ENCODE data around the gene MCHR2. TPM values are rescaled to one million over a fixed set of nuclear protein-coding genes. Genes with fewer than 3 reads are reported as not detected.

Gene MCHR2
- polyA plus RNA-seq, 1 donor = 0.04 TPM

- WGBS (ENCODE audit: insufficient coverage, low lambda C conversion rate) = 33% methylated on average over 3 of the region's 4 CpGs
- peak; percentile 17 to 43 for DNase-seq
These were observed 88.6 kb downstream of the MCHR2 start for GRCh38 chr6:99905209-99906106.

DNA sequence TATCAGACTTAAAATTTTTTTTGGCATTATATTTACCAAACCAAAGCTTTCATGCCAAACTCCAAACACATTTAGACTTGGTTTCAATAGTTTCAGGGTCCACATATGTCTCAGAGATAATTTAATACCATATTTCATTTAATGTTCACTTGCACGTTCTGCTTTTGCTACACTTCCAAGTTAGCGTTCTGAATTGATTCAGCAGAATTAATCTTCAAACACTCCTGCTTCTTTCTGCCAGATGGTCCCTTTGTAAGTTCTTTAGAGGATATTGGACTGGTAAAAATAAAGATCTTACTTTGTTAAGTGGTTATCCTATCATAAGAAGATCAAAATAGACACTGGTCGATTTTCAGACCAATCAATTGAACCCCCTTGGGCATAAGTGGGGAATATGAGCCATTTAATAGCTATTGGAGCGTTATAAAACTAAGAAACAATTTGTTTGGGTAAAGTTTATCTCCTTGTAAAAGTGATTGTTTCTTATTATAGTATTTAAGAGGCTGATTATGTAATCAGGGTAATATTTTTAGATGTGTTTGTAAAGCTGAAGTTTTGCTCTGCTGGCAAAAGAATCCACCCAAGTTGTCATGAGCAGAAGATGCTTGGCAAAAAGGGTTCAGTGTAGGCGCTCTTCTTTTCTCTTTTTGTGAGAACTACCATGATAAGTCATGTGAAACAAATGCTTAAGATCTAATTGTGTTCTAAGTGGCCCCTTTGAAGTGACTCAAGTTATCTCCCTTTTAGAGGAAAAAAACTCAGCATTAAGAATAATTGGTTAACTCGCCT lies 92.2 kb downstream of the MCHR2 start:
- WGBS (ENCODE audit: insufficient coverage, low lambda C conversion rate) = 40% methylated on average over 1 of the region's 6 CpGs
- Histone ChIP-seq H3K27me3 (ENCODE audit: control insufficient read depth, insufficient read depth, low read length) (no peaks in the 10 kb centered on the region), H3K4me1 (ENCODE audit: control insufficient read depth, insufficient read depth, low read length) (peaks cover 2% of the 10 kb centered on the region), H3K27ac (ENCODE audit: low read length) (no peak overlapping the region), H3K4me3 (ENCODE audit: low read length) (no peak overlapping the region), H3K9me3 (ENCODE audit: control insufficient read depth, low read depth, low read length) (no peaks in the 10 kb centered on the region), H3K36me3 (ENCODE audit: control insufficient read depth, insufficient read depth, low read length) (no peaks in the 10 kb centered on the region)
- no peak for DNase-seq

More at GRCh38 chr6:99905209-99906106, 88.6 kb downstream of the MCHR2 start:
- Histone ChIP-seq H3K27me3 (ENCODE audit: control insufficient read depth, insufficient read depth, low read length) (no peaks in the 10 kb centered on the region), H3K9me3 (ENCODE audit: control insufficient read depth, low read depth, low read length) (no peaks in the 10 kb centered on the region), H3K4me3 (ENCODE audit: low read length) (no peak overlapping the region), H3K27ac (ENCODE audit: low read length) (no peak overlapping the region), H3K4me1 (ENCODE audit: control insufficient read depth, insufficient read depth, low read length) (peaks cover 2% of the 10 kb centered on the region), H3K36me3 (ENCODE audit: control insufficient read depth, insufficient read depth, low read length) (no peaks in the 10 kb centered on the region)

DNA sequence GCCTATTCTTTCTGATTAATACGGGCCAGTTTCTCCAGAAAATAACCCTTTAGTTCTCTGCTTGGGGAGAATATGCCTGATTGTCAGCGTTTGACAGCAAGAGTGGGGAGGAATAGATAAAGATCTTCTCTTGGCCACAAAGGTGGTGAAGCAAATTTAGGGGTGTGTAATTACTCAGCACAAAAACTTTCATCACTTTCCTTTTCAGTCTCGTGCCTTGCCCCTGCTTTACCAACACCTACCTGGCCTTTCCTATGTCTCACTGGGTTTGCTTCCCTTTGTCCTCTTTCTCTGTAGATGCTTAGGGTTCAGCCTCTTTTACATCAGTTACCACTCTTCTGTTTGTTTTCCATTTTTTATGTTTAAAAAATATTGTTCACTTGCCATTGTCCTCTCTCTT lies 99.2 kb downstream of the MCHR2 start:
- DNase-seq = no peak
- Histone ChIP-seq H3K4me3 (ENCODE audit: low read length) (no peak overlapping the region), H3K27me3 (ENCODE audit: control insufficient read depth, insufficient read depth, low read length) (no peaks in the 10 kb centered on the region), H3K27ac (ENCODE audit: low read length) (no peak overlapping the region), H3K4me1 (ENCODE audit: control insufficient read depth, insufficient read depth, low read length) (no peaks in the 10 kb centered on the region), H3K36me3 (ENCODE audit: control insufficient read depth, insufficient read depth, low read length) (no peaks in the 10 kb centered on the region), H3K9me3 (ENCODE audit: control insufficient read depth, low read depth, low read length) (no peaks in the 10 kb centered on the region)
- 78% methylated on average over 2 of the region's 3 CpGs for WGBS (ENCODE audit: insufficient coverage, low lambda C conversion rate)

DNA sequence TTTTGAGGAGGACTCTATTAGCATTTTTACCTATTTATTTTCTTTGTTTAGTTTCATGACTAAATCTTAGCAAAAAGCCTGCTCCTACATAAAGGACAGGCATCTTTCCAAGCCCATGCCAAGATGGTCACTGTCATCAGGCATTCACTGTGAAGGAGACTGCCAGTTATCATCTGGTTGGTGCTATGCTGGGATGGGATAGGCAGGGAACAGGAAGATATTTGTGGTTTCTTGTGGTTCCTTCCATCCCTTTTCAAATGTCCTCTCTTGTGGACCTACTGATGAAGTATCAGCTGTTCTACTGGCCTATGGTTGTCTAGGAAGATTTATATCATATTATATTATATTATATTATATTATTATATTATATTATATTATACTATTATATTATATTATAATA lies 107.0 kb downstream of the MCHR2 start:
- H3K27me3 ChIP-seq (ENCODE audit: control insufficient read depth, insufficient read depth, low read length) = no peaks in the 10 kb centered on the region
- H3K27ac ChIP-seq (ENCODE audit: low read length) = no peak overlapping the region
- H3K4me1 ChIP-seq (ENCODE audit: control insufficient read depth, insufficient read depth, low read length) = no peaks in the 10 kb centered on the region
- H3K36me3 ChIP-seq (ENCODE audit: control insufficient read depth, insufficient read depth, low read length) = no peaks in the 10 kb centered on the region
- no peaks in the 10 kb centered on the region for H3K9me3 ChIP-seq (ENCODE audit: control insufficient read depth, low read depth, low read length)
- no peak overlapping the region for H3K4me3 ChIP-seq (ENCODE audit: low read length)
- DNase-seq = no peak

- WGBS (ENCODE audit: insufficient coverage, low lambda C conversion rate) = 82% methylated on average over 2 of the region's 3 CpGs
- no peaks in the 10 kb centered on the region for H3K27me3 ChIP-seq (ENCODE audit: control insufficient read depth, insufficient read depth, low read length)
- no peak overlapping the region for H3K4me3 ChIP-seq (ENCODE audit: low read length)
- no peaks in the 10 kb centered on the region for H3K4me1 ChIP-seq (ENCODE audit: control insufficient read depth, insufficient read depth, low read length)
- H3K36me3 ChIP-seq (ENCODE audit: control insufficient read depth, insufficient read depth, low read length) = no peaks in the 10 kb centered on the region
- no peak overlapping the region for H3K27ac ChIP-seq (ENCODE audit: low read length)
- DNase-seq = no peak
- H3K9me3 ChIP-seq (ENCODE audit: control insufficient read depth, low read depth, low read length) = no peaks in the 10 kb centered on the region
These were observed 109.0 kb downstream of the MCHR2 start for GRCh38 chr6:99885051-99885450.

- H3K4me1 ChIP-seq (ENCODE audit: control insufficient read depth, insufficient read depth, low read length) = no peaks in the 10 kb centered on the region
- no peak overlapping the region for H3K4me3 ChIP-seq (ENCODE audit: low read length)
- 78% methylated on average over 2 of the region's 4 CpGs for WGBS (ENCODE audit: insufficient coverage, low lambda C conversion rate)
- H3K36me3 ChIP-seq (ENCODE audit: control insufficient read depth, insufficient read depth, low read length) = no peaks in the 10 kb centered on the region
- H3K9me3 ChIP-seq (ENCODE audit: control insufficient read depth, low read depth, low read length) = no peaks in the 10 kb centered on the region
- no peaks in the 10 kb centered on the region for H3K27me3 ChIP-seq (ENCODE audit: control insufficient read depth, insufficient read depth, low read length)
- no peak overlapping the region for H3K27ac ChIP-seq (ENCODE audit: low read length)
- no peak for DNase-seq
These were observed 111.8 kb downstream of the MCHR2 start for GRCh38 chr6:99882128-99882702.

DNA sequence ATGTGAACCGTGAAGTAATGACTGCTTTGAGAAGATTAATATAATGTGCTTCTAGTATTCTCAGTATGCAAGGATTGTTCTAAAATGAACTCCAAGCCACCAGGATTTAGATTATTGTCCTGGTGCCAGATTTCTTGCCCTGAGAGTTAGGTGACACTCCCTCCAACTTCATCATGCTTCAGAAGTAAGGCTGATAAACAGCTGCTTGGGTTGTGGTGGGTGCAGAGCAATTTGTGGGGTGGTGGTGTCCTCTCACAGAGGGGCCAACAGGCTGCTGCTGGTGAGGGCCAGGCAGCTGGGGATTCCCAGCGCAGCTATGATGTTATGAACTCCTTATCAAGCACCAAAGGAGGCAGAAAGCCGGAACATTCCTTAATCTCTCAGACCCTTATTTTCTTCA lies 114.6 kb downstream of the MCHR2 start:
- DNase-seq = no peak
- no CpG with 5 or more reads among the region's 3 CpGs for WGBS (ENCODE audit: insufficient coverage, low lambda C conversion rate)
- H3K27ac ChIP-seq (ENCODE audit: low read length) = no peak overlapping the region
- H3K4me1 ChIP-seq (ENCODE audit: control insufficient read depth, insufficient read depth, low read length) = no peaks in the 10 kb centered on the region
- no peaks in the 10 kb centered on the region for H3K9me3 ChIP-seq (ENCODE audit: control insufficient read depth, low read depth, low read length)
- no peaks in the 10 kb centered on the region for H3K36me3 ChIP-seq (ENCODE audit: control insufficient read depth, insufficient read depth, low read length)
- H3K4me3 ChIP-seq (ENCODE audit: low read length) = no peak overlapping the region
- no peaks in the 10 kb centered on the region for H3K27me3 ChIP-seq (ENCODE audit: control insufficient read depth, insufficient read depth, low read length)

- H3K36me3 ChIP-seq (ENCODE audit: control insufficient read depth, insufficient read depth, low read length) = no peaks in the 10 kb centered on the region
- no peak overlapping the region for H3K27ac ChIP-seq (ENCODE audit: low read length)
- no peak for DNase-seq
- no CpG with 5 or more reads among the region's 4 CpGs for WGBS (ENCODE audit: insufficient coverage, low lambda C conversion rate)
- H3K4me3 ChIP-seq (ENCODE audit: low read length) = no peak overlapping the region
- H3K9me3 ChIP-seq (ENCODE audit: control insufficient read depth, low read depth, low read length) = no peaks in the 10 kb centered on the region
- H3K4me1 ChIP-seq (ENCODE audit: control insufficient read depth, insufficient read depth, low read length) = no peaks in the 10 kb centered on the region
- no peaks in the 10 kb centered on the region for H3K27me3 ChIP-seq (ENCODE audit: control insufficient read depth, insufficient read depth, low read length)
These were observed 119.0 kb downstream of the MCHR2 start for GRCh38 chr6:99875068-99875467.

GRCh38 chr6:99873084-99873483 lies 120.9 kb downstream of the MCHR2 start:
- Histone ChIP-seq H3K36me3 (ENCODE audit: control insufficient read depth, insufficient read depth, low read length) (no peaks in the 10 kb centered on the region), H3K4me3 (ENCODE audit: low read length) (no peak overlapping the region), H3K4me1 (ENCODE audit: control insufficient read depth, insufficient read depth, low read length) (no peaks in the 10 kb centered on the region), H3K9me3 (ENCODE audit: control insufficient read depth, low read depth, low read length) (no peaks in the 10 kb centered on the region), H3K27ac (ENCODE audit: low read length) (no peak overlapping the region), H3K27me3 (ENCODE audit: control insufficient read depth, insufficient read depth, low read length) (peaks cover 12% of the 10 kb centered on the region)
- 90% methylated on average over 2 of the region's 2 CpGs for WGBS (ENCODE audit: insufficient coverage, low lambda C conversion rate)
- no peak for DNase-seq

DNA sequence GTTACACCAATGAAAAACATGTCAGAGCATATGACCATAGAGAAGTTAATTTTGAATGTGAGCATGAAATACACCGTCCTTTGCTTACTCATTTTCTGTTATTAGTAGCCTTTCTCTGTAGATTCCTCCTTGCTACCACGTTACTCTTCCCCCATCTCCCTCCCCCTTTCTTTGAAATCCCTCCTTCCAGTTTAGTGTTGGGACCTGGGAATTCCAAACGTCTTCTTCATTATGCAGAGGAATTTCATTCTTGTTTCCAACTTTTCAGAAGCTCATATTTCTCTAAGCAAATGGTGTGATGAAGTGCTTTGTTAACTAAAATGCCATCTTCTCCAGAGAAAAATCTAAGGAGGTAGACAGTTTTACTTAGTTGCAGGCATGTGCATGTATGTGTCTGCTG lies 122.4 kb downstream of the MCHR2 start:
- Histone ChIP-seq H3K27me3 (ENCODE audit: control insufficient read depth, insufficient read depth, low read length) (peaks cover 12% of the 10 kb centered on the region), H3K4me1 (ENCODE audit: control insufficient read depth, insufficient read depth, low read length) (no peaks in the 10 kb centered on the region), H3K4me3 (ENCODE audit: low read length) (no peak overlapping the region), H3K27ac (ENCODE audit: low read length) (no peak overlapping the region), H3K36me3 (ENCODE audit: control insufficient read depth, insufficient read depth, low read length) (no peaks in the 10 kb centered on the region), H3K9me3 (ENCODE audit: control insufficient read depth, low read depth, low read length) (no peaks in the 10 kb centered on the region)
- WGBS (ENCODE audit: insufficient coverage, low lambda C conversion rate) = 100% methylated on average over 1 of the region's 3 CpGs
- DNase-seq = no peak
